Activated effector memory CD4-positive, alpha-beta T cell treated with Interleukin-2 at 50 U/mL for 16 hours (primary cell): Measurements from ENCODE around the gene GYS2.
A peak's percentile ranks its signal among the peaks of the same experiment; 100 is the strongest.

Experiments
- DNase-seq: peaks from one replicate; pipeline ENCODE4 v3.0.0-alpha.2; 2020

GYS2 gene

GRCh38 chr12:21501258-21502163, 103.1 kb downstream of the GYS2 start, which contains the start of the genes GOLT1B and RECQL:
Gene GOLT1B (plus strand): TSS chr12:21501789. CDS start chr12:21501924, 135 bp downstream.
Gene RECQL (minus strand): TSS chr12:21501635. CDS start chr12:21499570, 2,065 bp downstream.
- DNase-seq = peak; percentile 82

- no peak for DNase-seq
Observed at GRCh38 chr12:21500786-21501257, 103.8 kb downstream of the GYS2 start.

GRCh38 chr12:21499765-21500164, 104.9 kb downstream of the GYS2 start:
- no peak for DNase-seq
